GM23248 (cell line): ENCODE results near the gene MKI67.

Experiments
- EZH2 ChIP-seq: fragments of 200-600 bp; sonication (generic); IDR thresholded peaks from 2 replicates; pipeline ENCODE4 v1.6.1; 2018; ENCODE audit warnings: antibody characterized with exemption, mild to moderate bottlenecking; ENCODE audit not compliant: insufficient read depth, poor library complexity, severe bottlenecking
- EZH2phosphoT487 ChIP-seq: fragments of 200-600 bp; sonication (generic); IDR thresholded peaks from 2 replicates; pipeline ENCODE4 v1.6.1; 2018; ENCODE audit warnings: antibody characterized with exemption, moderate library complexity, mild to moderate bottlenecking, low read depth; ENCODE audit not compliant: insufficient read depth

GRCh38 chr10:128105383-128105782 lies 20.8 kb downstream of the MKI67 start:
- no peak for TF ChIP-seq EZH2
- TF ChIP-seq EZH2phosphoT487 = no peak
